Measurements from ENCODE around the gene TLN1.
A peak's percentile ranks its signal among the peaks of the same experiment; 100 is the strongest.

The TLN1 gene, protein sequence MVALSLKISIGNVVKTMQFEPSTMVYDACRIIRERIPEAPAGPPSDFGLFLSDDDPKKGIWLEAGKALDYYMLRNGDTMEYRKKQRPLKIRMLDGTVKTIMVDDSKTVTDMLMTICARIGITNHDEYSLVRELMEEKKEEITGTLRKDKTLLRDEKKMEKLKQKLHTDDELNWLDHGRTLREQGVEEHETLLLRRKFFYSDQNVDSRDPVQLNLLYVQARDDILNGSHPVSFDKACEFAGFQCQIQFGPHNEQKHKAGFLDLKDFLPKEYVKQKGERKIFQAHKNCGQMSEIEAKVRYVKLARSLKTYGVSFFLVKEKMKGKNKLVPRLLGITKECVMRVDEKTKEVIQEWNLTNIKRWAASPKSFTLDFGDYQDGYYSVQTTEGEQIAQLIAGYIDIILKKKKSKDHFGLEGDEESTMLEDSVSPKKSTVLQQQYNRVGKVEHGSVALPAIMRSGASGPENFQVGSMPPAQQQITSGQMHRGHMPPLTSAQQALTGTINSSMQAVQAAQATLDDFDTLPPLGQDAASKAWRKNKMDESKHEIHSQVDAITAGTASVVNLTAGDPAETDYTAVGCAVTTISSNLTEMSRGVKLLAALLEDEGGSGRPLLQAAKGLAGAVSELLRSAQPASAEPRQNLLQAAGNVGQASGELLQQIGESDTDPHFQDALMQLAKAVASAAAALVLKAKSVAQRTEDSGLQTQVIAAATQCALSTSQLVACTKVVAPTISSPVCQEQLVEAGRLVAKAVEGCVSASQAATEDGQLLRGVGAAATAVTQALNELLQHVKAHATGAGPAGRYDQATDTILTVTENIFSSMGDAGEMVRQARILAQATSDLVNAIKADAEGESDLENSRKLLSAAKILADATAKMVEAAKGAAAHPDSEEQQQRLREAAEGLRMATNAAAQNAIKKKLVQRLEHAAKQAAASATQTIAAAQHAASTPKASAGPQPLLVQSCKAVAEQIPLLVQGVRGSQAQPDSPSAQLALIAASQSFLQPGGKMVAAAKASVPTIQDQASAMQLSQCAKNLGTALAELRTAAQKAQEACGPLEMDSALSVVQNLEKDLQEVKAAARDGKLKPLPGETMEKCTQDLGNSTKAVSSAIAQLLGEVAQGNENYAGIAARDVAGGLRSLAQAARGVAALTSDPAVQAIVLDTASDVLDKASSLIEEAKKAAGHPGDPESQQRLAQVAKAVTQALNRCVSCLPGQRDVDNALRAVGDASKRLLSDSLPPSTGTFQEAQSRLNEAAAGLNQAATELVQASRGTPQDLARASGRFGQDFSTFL (N-terminal part only)

DNA sequence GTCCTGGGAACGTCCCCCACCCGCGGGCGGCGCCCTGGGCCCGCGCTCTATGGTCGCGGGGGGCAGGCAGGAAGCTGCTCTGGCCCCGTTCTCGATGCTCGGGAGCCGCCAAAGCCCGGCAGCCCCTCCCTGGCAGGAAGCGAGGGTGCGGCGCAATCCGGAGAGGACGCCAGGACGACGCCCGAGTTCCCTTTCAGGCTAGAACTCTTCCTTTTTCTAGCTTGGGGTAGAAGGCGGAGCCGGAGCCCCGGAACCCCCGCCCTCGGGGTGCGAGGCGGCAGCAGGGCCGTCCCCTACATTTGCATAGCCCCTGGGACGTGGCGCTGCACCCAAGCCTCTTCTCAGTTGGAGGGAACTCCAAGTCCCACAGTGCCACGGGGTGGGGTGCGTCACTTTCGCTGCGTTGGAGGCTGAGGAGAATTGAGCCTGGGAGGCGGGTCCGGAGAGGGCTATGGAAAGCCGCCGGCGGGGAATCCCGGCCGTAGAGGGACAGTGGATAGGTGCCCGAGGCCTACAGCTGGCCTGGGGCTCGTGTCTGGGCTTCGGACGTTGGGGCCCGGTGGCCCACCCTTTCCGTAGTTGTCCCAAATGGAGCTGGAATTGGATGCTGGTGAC is at the start of gene TLN1, which contains the start of gene CREB3:
Gene TLN1 (minus strand): TSS at position 11 of the 615 bp plus-strand sequence. CDS start 6,501 bp downstream, outside the sequence.
Gene CREB3 (plus strand): TSS at position 482 of the 615 bp plus-strand sequence. CDS start 107 bp downstream, at position 589.
- DNase-seq: peak; percentile 88 to 91

DNA sequence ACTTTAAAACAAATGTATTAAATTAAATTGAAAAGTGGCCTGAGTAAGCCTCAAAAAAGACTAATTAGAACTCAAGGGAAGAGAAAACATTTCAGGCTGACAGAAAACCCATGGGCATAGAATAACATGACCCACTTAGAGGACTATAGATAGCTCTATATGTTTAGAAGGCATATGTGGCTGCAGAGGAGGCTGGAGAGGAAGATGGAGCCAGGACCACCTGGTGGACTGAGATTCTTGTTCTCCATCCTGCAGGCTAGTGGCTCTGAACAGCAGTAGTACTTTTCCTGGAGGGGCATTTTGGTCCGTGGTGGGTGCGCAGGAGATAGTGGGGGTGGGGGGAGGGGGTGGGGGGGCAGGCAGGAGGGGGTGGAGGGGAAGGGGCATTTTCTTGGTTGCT is 49.1 kb upstream of the TLN1 start:
- DNase-seq: no peak

DNA sequence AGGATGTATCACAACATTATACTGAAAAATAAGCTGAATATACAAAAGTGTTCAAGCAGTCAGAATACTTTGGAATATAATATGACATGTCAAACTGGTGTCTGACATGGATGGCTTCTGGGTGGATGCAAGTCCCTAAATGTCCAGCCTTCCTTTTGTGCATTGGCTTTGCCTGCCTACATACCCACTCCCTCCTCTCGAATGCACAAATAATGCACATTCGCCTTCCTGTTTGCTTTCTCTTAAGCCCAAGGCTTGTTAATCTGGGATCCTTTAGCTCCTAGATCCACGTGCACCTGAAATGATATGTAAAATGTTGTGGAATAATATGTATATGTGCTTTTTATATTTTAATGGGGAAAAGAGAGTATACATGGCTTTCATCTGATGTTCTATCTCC is 46.5 kb upstream of the TLN1 start:
- no peak for DNase-seq

GRCh38 chr9:35776018-35776417 is 44.0 kb upstream of the TLN1 start:
- no peak for DNase-seq

- peak in 1 of 2 experiments; percentile 31 for DNase-seq
These were observed 43.1 kb upstream of the TLN1 start for GRCh38 chr9:35774907-35775635.

- DNase-seq: no peak
These were observed 39.9 kb upstream of the TLN1 start for GRCh38 chr9:35771943-35772342.

DNA sequence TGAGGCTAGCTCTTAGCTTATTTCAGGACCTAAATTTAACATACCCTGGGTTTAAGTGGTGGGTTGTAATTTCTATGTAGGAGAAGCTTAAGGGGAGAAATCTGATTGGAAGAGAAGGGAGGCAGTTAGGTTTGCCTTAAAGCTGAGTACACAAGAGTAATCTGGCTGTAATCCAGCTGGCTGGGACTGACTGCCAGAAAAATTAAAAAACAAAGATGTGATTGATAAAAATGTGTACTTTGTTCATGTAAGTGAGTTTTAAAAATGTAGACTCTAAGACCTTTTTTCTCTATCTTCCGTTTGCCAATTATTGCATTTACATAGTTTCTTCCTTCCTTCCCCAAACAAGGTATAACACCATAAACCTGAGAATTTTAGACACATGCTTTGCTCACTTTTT is 39.5 kb upstream of the TLN1 start:
- DNase-seq: peak in 1 of 2 experiments; percentile 31

DNA sequence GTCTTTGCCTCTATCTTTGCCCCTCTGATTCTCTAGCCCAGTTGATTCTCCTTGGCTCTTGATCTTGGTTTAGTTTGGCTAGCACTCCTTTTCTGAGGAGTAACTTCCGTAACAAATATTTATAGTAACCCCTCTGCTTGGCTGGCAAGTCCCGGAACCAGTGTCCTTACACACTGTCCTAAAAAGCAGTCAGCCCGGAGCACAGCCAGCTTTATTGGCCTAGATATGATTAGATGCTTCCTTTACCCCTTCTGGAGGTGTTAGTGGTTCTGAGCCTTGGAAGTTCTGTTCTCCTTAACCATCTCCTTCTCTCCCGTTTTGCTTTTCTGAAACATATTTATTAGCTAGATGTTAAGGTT is 39.1 kb upstream of the TLN1 start:
- peak; percentile 83 to 90 for DNase-seq

GRCh38 chr9:35769763-35770162 is 37.8 kb upstream of the TLN1 start:
- DNase-seq: no peak

DNA sequence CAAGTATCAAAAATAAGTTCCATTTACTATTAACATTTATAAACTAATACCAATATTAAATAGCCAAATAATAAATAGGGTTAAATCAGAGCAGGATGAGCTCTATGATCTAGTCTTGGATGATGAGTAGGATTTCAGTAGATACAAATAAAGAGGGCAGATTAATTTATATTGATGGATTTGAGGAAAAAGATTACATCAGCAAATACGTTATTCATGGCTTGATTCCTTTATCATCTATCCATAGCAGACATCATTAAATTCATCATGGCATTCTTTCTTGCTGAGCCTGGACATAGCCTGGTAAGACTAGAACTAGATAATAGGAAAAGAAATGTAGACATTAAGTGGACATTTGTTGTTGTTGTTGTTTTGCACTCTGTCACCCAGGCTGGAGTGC is 35.5 kb upstream of the TLN1 start:
- DNase-seq: no peak

- DNase-seq: no peak
These were observed 35.0 kb upstream of the TLN1 start for GRCh38 chr9:35766997-35767396.

DNA sequence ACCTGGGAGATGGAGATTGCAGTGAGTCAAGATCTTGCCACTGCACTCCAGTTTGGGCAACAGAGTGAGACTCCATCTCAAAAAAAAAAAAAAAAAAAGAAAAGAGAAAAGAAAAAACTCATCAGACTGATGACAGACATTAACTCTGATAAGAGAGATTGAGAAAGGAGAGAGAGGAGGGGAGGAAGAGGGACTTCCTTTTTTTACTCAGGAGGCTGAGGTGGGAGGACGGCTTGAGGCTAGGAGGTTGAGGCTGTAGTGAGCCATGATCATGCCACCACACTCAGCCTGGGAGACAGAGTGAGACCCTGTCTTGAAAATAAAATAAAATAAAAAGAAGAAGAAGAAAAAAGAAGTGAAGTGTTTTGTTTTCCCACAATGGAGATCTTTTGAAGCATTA is 31.8 kb upstream of the TLN1 start:
- no peak for DNase-seq

DNA sequence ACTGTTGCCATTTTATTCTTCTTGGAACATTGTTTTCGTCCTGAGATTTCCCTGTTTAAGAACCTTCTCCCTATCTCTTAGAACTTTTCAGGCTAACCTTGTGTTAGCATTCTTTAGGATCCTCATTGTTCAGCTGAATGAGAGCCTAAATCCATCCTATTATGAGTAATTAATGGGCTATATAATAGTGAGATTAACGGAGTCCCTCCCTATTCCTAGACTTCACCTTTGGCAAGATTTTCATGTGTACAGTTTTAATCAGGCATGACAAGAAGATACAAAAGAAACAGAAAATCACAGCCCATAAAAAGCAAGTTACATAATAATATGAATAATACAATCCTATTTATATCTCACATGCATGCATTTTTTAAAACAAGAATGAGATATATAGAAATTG is 31.2 kb upstream of the TLN1 start:
- no peak for DNase-seq

DNA sequence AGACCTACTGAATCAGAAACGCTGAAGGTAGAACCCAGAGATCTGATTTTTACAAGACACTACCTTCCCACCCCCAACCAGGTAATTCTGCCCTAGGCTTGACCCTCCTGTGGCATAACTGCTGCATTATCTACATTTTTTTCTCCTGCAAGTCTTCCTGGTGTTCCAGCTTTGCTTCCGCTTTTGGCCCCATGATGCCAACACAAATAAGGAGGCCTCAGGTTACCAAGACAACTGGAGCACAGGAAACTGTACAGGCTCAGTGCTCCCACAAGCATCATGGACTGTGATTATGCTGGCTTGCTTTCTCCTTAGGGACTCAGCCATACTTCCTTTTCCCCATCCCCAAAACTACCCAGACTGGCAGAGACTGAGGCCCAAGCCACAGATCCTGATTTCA is 28.7 kb upstream of the TLN1 start:
- no peak for DNase-seq

- DNase-seq: no peak
These were observed 27.8 kb upstream of the TLN1 start for GRCh38 chr9:35759795-35760194.

GRCh38 chr9:35758475-35759050 is 26.6 kb upstream of the TLN1 start:
- no peak for DNase-seq

- DNase-seq: no peak
These were observed 25.9 kb upstream of the TLN1 start for GRCh38 chr9:35757892-35758275.

- peak in 1 of 2 experiments; percentile 48 for DNase-seq
These were observed 25.4 kb upstream of the TLN1 start for GRCh38 chr9:35757226-35757891.

GRCh38 chr9:35756275-35757225 is 24.6 kb upstream of the TLN1 start:
- DNase-seq: peak in 1 of 2 experiments; percentile 50

DNA sequence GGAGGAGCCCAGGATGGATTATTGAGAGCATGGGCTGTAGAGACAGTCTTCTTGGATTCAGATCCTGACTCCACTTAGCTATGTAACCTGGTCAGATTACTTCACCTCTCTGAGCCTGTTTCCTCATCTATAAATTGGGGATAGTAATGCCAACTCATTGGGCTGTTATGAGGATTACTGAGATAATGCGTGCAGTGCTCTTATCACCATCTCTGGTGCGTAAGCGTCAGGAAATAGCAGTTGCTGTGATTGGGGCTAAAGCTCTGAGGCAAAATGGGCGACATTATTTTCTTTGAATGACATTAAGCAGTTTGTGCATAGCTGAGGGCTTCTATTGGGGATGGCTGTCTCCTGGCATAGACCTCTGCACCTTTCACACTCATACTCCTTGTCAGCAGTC is 23.1 kb upstream of the TLN1 start:
- DNase-seq: no peak

Data from cerebellar nuclear complex (tissue), 1 donor.